ENCODE data around the gene BMPR1A.

The BMPR1A gene

GRCh38 chr10:86836044-86836443, 79.6 kb downstream of the BMPR1A start:
- DNase-seq: peak in 2 of 3 donors; percentile 3
- CTCF ChIA-PET: interaction anchor here (1.1 to 1.3 kb wide), 2 partner anchors 20 to 93 kb away, joined by 3 to 4 read pairs; no protein-coding TSS in a partner anchor
- WGBS (ENCODE audit: insufficient coverage): 83% methylated on average over 1 of the region's 1 CpG
- POLR2A ChIA-PET: no interaction called here
- no peak overlapping the region for H3K27ac ChIP-seq (ENCODE audit: insufficient read depth in 1 of 2, low read depth in 1 of 2, low read length in 2 of 2, poor library complexity in 1 of 2, severe bottlenecking in 2 of 2)
- H3K36me3 ChIP-seq (ENCODE audit: control insufficient read depth in 4 of 4, insufficient read depth in 4 of 4, low read length in 3 of 4): no peaks in the 10 kb centered on the region
- H3K27me3 ChIP-seq (replicated peaks in 2 of 5; ENCODE audit: control insufficient read depth in 4 of 5, insufficient read depth in 5 of 5, low read length in 4 of 5): peaks cover 0 to 9% (median 0%) of the 10 kb centered on the region in 5 experiments
- no peaks in the 10 kb centered on the region for H3K4me1 ChIP-seq (ENCODE audit: control extremely low read depth in 1 of 4, control insufficient read depth in 4 of 4, insufficient read depth in 4 of 4, low read length in 3 of 4)
- no peak overlapping the region for H3K4me3 ChIP-seq (ENCODE audit: control insufficient read depth in 1 of 7, extremely low read depth in 1 of 7, insufficient read depth in 4 of 7, low read depth in 2 of 7, low read length in 6 of 7)
- no peaks in the 10 kb centered on the region for H3K9me3 ChIP-seq (ENCODE audit: control extremely low read depth in 1 of 5, control insufficient read depth in 4 of 5, insufficient read depth in 2 of 5, low read depth in 1 of 5, low read length in 4 of 5)

DNA sequence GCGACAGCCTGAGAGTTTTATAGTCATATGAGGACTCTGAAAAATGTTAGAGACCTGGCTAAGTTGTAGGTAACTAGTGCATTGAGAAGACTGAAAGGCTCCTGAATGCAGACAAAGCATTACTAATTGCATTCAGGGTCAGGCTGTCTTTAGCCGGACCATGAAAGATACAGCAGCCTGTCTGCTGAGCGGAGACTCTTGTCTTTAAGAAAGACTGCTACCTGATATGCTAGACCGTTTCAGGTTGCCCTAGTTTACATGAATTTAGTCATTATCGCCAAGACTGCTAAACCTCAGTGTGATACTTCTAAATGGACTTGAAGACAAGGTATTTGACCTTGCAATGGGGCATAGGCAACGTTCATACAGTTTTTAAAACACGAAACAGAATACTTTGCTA, 81.2 kb downstream of the BMPR1A start:
- POLR2A ChIA-PET: no interaction called here
- no peaks in the 10 kb centered on the region for H3K9me3 ChIP-seq (ENCODE audit: control extremely low read depth in 1 of 5, control insufficient read depth in 4 of 5, insufficient read depth in 2 of 5, low read depth in 1 of 5, low read length in 4 of 5)
- H3K27me3 ChIP-seq (replicated peaks in 2 of 5; ENCODE audit: control insufficient read depth in 4 of 5, insufficient read depth in 5 of 5, low read length in 4 of 5): peaks cover 0 to 13% (median 0%) of the 10 kb centered on the region in 5 experiments
- CTCF ChIA-PET: interaction anchor here (0.6 kb wide), 1 partner anchor 31 kb away, joined by 3 read pairs; no protein-coding TSS in a partner anchor
- no peaks in the 10 kb centered on the region for H3K36me3 ChIP-seq (ENCODE audit: control insufficient read depth in 4 of 4, insufficient read depth in 4 of 4, low read length in 3 of 4)
- DNase-seq: no peak
- no peak overlapping the region for H3K4me3 ChIP-seq (ENCODE audit: control insufficient read depth in 1 of 7, extremely low read depth in 1 of 7, insufficient read depth in 4 of 7, low read depth in 2 of 7, low read length in 6 of 7)
- H3K4me1 ChIP-seq (ENCODE audit: control extremely low read depth in 1 of 4, control insufficient read depth in 4 of 4, insufficient read depth in 4 of 4, low read length in 3 of 4): no peaks in the 10 kb centered on the region
- 90% methylated on average over 7 of the region's 7 CpGs for WGBS (ENCODE audit: insufficient coverage)
- no peak overlapping the region for H3K27ac ChIP-seq (ENCODE audit: insufficient read depth in 1 of 2, low read depth in 1 of 2, low read length in 2 of 2, poor library complexity in 1 of 2, severe bottlenecking in 2 of 2)

DNA sequence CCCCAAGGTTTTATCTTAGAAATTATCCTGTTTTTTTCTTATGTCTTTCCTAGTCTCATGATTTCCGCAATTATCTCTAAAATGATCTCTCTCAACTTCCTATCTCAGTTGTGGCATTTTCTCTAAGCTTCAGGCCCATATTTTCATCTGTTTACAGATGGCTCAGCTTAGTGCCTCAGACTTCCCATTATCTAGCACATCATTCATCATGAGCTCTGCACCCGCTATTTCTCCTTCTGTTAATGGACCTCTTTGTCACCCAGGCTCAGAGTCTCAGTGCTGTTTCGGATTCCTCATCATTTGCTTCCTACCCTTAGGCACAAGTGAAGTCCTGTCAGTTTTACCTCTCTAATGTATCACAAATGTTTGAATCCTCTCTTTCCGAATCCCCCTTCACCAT, 84.1 kb downstream of the BMPR1A start:
- H3K27ac ChIP-seq (ENCODE audit: insufficient read depth in 1 of 2, low read depth in 1 of 2, low read length in 2 of 2, poor library complexity in 1 of 2, severe bottlenecking in 2 of 2): no peak overlapping the region
- no peak overlapping the region for H3K4me3 ChIP-seq (ENCODE audit: control insufficient read depth in 1 of 7, extremely low read depth in 1 of 7, insufficient read depth in 4 of 7, low read depth in 2 of 7, low read length in 6 of 7)
- H3K27me3 ChIP-seq (replicated peaks in 2 of 5; ENCODE audit: control insufficient read depth in 4 of 5, insufficient read depth in 5 of 5, low read length in 4 of 5): peaks cover 0 to 8% (median 0%) of the 10 kb centered on the region in 5 experiments
- ChIA-PET CTCF (interaction anchor here (0.9 to 1.8 kb wide), 2 partner anchors 9 to 11 kb away, joined by 3 to 7 read pairs; no protein-coding TSS in a partner anchor), POLR2A (no interaction called here)
- H3K36me3 ChIP-seq (ENCODE audit: control insufficient read depth in 4 of 4, insufficient read depth in 4 of 4, low read length in 3 of 4): no peaks in the 10 kb centered on the region
- H3K9me3 ChIP-seq (ENCODE audit: control extremely low read depth in 1 of 5, control insufficient read depth in 4 of 5, insufficient read depth in 2 of 5, low read depth in 1 of 5, low read length in 4 of 5): no peaks in the 10 kb centered on the region
- H3K4me1 ChIP-seq (ENCODE audit: control extremely low read depth in 1 of 4, control insufficient read depth in 4 of 4, insufficient read depth in 4 of 4, low read length in 3 of 4): no peaks in the 10 kb centered on the region
- no peak for DNase-seq
- 85% methylated on average over 4 of the region's 4 CpGs for WGBS (ENCODE audit: insufficient coverage)

DNA sequence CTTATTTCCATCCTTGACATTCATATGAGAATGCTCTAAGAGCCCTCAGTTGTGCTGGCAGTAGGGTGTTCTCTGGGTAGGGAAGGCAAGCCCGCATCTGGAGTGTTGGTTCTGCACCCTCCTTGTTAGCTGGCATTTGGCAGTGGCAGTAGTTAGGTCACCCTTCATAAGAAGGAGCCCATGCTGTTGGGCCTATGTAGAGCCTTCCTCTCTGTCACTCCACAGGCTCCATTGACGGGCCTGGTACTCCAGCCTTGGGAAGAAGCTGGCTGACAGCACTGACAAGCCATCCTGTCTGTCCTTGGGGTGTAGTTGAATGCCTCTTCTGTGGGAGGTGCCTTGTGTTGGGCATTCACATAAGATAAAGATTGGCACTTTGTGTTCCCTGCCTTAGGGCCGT, 89.7 kb downstream of the BMPR1A start:
- POLR2A ChIA-PET: no interaction called here
- peaks cover 0 to 5% (median 0%) of the 10 kb centered on the region in 5 experiments for H3K27me3 ChIP-seq (replicated peaks in 2 of 5; ENCODE audit: control insufficient read depth in 4 of 5, insufficient read depth in 5 of 5, low read length in 4 of 5)
- CTCF ChIA-PET: interaction anchor here (0.6 kb wide), 1 partner anchor 52 kb away, joined by 3 read pairs; no protein-coding TSS in a partner anchor
- H3K4me3 ChIP-seq (ENCODE audit: control insufficient read depth in 1 of 7, extremely low read depth in 1 of 7, insufficient read depth in 4 of 7, low read depth in 2 of 7, low read length in 6 of 7): no peak overlapping the region
- no peaks in the 10 kb centered on the region for H3K4me1 ChIP-seq (ENCODE audit: control extremely low read depth in 1 of 4, control insufficient read depth in 4 of 4, insufficient read depth in 4 of 4, low read length in 3 of 4)
- H3K36me3 ChIP-seq (ENCODE audit: control insufficient read depth in 4 of 4, insufficient read depth in 4 of 4, low read length in 3 of 4): no peaks in the 10 kb centered on the region
- no peak for DNase-seq
- H3K9me3 ChIP-seq (ENCODE audit: control extremely low read depth in 1 of 5, control insufficient read depth in 4 of 5, insufficient read depth in 2 of 5, low read depth in 1 of 5, low read length in 4 of 5): no peaks in the 10 kb centered on the region
- H3K27ac ChIP-seq (ENCODE audit: insufficient read depth in 1 of 2, low read depth in 1 of 2, low read length in 2 of 2, poor library complexity in 1 of 2, severe bottlenecking in 2 of 2): no peak overlapping the region
- WGBS (ENCODE audit: insufficient coverage): 100% methylated on average over 3 of the region's 3 CpGs

GRCh38 chr10:86848747-86849146, 92.3 kb downstream of the BMPR1A start:
- ChIA-PET CTCF (interaction anchor here (1.2 kb wide), 1 partner anchor 8 kb away, joined by 3 read pairs; no protein-coding TSS in a partner anchor), POLR2A (no interaction called here)
- Histone ChIP-seq H3K36me3 (ENCODE audit: control insufficient read depth in 4 of 4, insufficient read depth in 4 of 4, low read length in 3 of 4) (no peaks in the 10 kb centered on the region), H3K4me3 (ENCODE audit: control insufficient read depth in 1 of 7, extremely low read depth in 1 of 7, insufficient read depth in 4 of 7, low read depth in 2 of 7, low read length in 6 of 7) (no peak overlapping the region), H3K27ac (ENCODE audit: insufficient read depth in 1 of 2, low read depth in 1 of 2, low read length in 2 of 2, poor library complexity in 1 of 2, severe bottlenecking in 2 of 2) (no peak overlapping the region), H3K9me3 (ENCODE audit: control extremely low read depth in 1 of 5, control insufficient read depth in 4 of 5, insufficient read depth in 2 of 5, low read depth in 1 of 5, low read length in 4 of 5) (peaks cover 0 to 3% (median 0%) of the 10 kb centered on the region in 5 experiments), H3K27me3 (replicated peaks in 2 of 5; ENCODE audit: control insufficient read depth in 4 of 5, insufficient read depth in 5 of 5, low read length in 4 of 5) (peaks cover 0 to 5% (median 0%) of the 10 kb centered on the region in 5 experiments), H3K4me1 (ENCODE audit: control extremely low read depth in 1 of 4, control insufficient read depth in 4 of 4, insufficient read depth in 4 of 4, low read length in 3 of 4) (no peaks in the 10 kb centered on the region)
- DNase-seq: no peak

DNA sequence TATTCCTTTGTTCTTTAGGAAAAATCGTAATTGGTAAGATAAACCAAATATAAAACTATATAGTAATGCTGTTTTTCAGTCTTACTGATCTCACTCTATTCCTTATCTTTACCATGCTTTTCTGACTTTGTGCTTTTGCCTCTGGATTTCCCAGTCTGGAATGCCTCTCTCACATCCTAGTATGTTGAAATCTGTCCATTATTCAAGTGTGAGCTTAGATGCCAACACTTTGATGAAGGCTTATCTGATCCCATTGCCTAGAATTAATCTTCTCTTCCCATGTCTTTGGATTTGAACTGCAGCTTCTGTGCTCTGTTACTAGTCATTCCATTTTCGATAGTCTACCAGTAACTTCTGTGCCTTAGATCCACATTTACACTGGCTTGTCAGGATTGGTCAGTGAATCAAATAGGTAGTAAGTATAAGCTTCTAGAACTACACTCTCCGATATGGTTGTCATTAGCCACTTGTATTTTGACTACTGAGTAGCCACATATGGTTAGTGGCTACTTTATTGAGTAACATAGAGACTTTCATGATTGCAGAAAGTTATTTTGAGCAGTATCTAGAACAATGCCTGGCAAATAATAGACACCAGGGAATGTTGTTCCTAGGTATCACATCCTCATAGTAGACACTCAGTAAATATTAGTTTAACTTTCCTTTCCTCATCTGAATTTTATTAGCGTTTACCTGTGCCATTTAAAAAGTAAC, 92.9 kb downstream of the BMPR1A start:
- Histone ChIP-seq H3K4me3 (ENCODE audit: control insufficient read depth in 1 of 7, extremely low read depth in 1 of 7, insufficient read depth in 4 of 7, low read depth in 2 of 7, low read length in 6 of 7) (no peak overlapping the region), H3K27ac (ENCODE audit: insufficient read depth in 1 of 2, low read depth in 1 of 2, low read length in 2 of 2, poor library complexity in 1 of 2, severe bottlenecking in 2 of 2) (no peak overlapping the region), H3K4me1 (ENCODE audit: control extremely low read depth in 1 of 4, control insufficient read depth in 4 of 4, insufficient read depth in 4 of 4, low read length in 3 of 4) (no peaks in the 10 kb centered on the region), H3K36me3 (ENCODE audit: control insufficient read depth in 4 of 4, insufficient read depth in 4 of 4, low read length in 3 of 4) (no peaks in the 10 kb centered on the region), H3K27me3 (replicated peaks in 2 of 5; ENCODE audit: control insufficient read depth in 4 of 5, insufficient read depth in 5 of 5, low read length in 4 of 5) (peaks cover 0 to 5% (median 0%) of the 10 kb centered on the region in 5 experiments), H3K9me3 (ENCODE audit: control extremely low read depth in 1 of 5, control insufficient read depth in 4 of 5, insufficient read depth in 2 of 5, low read depth in 1 of 5, low read length in 4 of 5) (peaks cover 0 to 3% (median 0%) of the 10 kb centered on the region in 5 experiments)
- DNase-seq: no peak
- ChIA-PET CTCF (interaction anchor here (1.2 kb wide), 1 partner anchor 9 kb away, joined by 3 read pairs; no protein-coding TSS in a partner anchor), POLR2A (no interaction called here)
- no CpG with 5 or more reads among the region's 4 CpGs for WGBS (ENCODE audit: insufficient coverage)

DNA sequence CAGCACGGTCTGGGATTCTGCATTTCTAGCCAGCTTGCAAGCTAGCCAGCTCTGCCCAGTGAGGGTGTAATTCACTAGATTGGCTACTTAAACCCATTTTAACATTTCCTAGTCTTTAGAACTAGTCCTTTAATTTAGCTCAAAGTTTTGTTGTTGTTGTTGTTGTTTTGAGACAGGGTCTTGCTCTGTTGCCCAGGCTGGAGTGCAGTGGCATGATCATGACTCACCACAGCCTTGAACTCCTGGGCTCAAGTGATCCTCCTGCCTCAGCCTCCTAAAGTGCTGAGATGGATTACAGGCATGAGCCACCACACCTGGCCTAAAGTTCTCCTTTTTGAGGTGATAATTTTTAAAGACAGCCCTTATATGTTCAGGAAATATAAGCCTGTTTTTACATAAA, 94.1 kb downstream of the BMPR1A start:
- Histone ChIP-seq H3K27me3 (replicated peaks in 2 of 5; ENCODE audit: control insufficient read depth in 4 of 5, insufficient read depth in 5 of 5, low read length in 4 of 5) (peaks cover 0 to 3% (median 0%) of the 10 kb centered on the region in 5 experiments), H3K4me1 (ENCODE audit: control extremely low read depth in 1 of 4, control insufficient read depth in 4 of 4, insufficient read depth in 4 of 4, low read length in 3 of 4) (no peaks in the 10 kb centered on the region), H3K27ac (ENCODE audit: insufficient read depth in 1 of 2, low read depth in 1 of 2, low read length in 2 of 2, poor library complexity in 1 of 2, severe bottlenecking in 2 of 2) (no peak overlapping the region), H3K36me3 (ENCODE audit: control insufficient read depth in 4 of 4, insufficient read depth in 4 of 4, low read length in 3 of 4) (no peaks in the 10 kb centered on the region), H3K9me3 (ENCODE audit: control extremely low read depth in 1 of 5, control insufficient read depth in 4 of 5, insufficient read depth in 2 of 5, low read depth in 1 of 5, low read length in 4 of 5) (peaks cover 0 to 3% (median 0%) of the 10 kb centered on the region in 5 experiments), H3K4me3 (ENCODE audit: control insufficient read depth in 1 of 7, extremely low read depth in 1 of 7, insufficient read depth in 4 of 7, low read depth in 2 of 7, low read length in 6 of 7) (no peak overlapping the region)
- CTCF ChIA-PET: interaction anchor here (2.4 kb wide), 1 partner anchor 10 kb away, joined by 7 read pairs; no protein-coding TSS in a partner anchor
- DNase-seq: no peak
- WGBS (ENCODE audit: insufficient coverage): 80% methylated on average over 1 of the region's 1 CpG
- POLR2A ChIA-PET: no interaction called here

Measured in common myeloid progenitor, CD34-positive (primary cell).